ENCODE results near the gene RNF103. TPM values are rescaled to one million over a fixed set of nuclear protein-coding genes. Genes with fewer than 3 reads are reported as not detected.

RNF103 gene
- polyA plus RNA-seq, 2 of the 4 experiments (the other 2 are of a cell fraction), result 20.0 to 38.3 TPM

DNA sequence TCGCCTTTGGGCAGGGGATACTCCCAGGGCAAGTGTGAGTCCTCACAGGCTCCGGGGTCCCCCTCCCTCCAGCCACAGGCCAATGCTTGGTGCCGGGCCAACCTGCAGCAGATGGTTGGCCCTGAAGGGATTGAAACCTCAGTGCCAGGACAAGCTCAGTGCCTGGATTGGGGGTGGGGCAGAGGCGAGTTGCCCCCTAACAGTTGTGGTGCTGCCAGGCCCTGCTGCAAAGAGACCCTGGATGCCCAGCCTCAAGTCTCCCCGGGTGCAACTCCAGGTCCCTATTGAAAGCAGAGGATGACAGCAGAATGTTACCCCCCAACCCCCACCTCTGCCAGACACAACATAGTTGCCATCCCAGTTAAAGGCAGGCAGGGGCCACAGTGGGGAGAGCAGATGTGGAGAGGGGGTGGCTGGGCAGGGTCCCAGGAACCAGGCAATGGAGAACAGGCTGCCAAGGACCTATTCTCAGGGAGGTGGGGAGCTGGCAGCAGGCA is 9.5 kb upstream of the RNF103 start:
- WGBS (ENCODE audit: missing lambda C conversion rate), result 29% methylated on average over 5 of the region's 5 CpGs
- ATAC-seq, result peak in 1 of 2 experiments; percentile 34; a peak in 3 of 6 replicates
- H3K4me2 ChIP-seq, result peak overlapping the region; percentile 73
- ChIA-PET CTCF (interaction anchor here (1.4 to 3.4 kb wide), 3 partner anchors 11 to 237 kb away, joined by 3 to 9 read pairs (median 5); no protein-coding TSS in a partner anchor), POLR2A (no interaction called here)
- H3K9me3 ChIP-seq, result no peaks in the 10 kb centered on the region
- peak overlapping the region; percentile 65 to 76 for H3K27ac ChIP-seq
- no peak for TF ChIP-seq NFE2L2 (conservative IDR thresholded peaks at IDR 0.05; ENCODE audit: low read length)
- TF ChIP-seq, protein P1, sequence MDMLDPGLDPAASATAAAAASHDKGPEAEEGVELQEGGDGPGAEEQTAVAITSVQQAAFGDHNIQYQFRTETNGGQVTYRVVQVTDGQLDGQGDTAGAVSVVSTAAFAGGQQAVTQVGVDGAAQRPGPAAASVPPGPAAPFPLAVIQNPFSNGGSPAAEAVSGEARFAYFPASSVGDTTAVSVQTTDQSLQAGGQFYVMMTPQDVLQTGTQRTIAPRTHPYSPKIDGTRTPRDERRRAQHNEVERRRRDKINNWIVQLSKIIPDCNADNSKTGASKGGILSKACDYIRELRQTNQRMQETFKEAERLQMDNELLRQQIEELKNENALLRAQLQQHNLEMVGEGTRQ (IDR thresholded peaks at IDR 0.05), result no peak
- no peak for TF ChIP-seq RCOR1 (IDR thresholded peaks at IDR 0.05; ENCODE audit: low read depth, low read length)
- TF ChIP-seq HEYL (CRISPR knock-in tag; IDR thresholded peaks at IDR 0.05), result no peak
- TF ChIP-seq CBX8 (IDR thresholded peaks at IDR 0.05), result no peak
- no peak for TF ChIP-seq CBX2 (IDR thresholded peaks at IDR 0.05; ENCODE audit: borderline replicate concordance, low read depth)
- TF ChIP-seq RAD21 (conservative IDR thresholded peaks at IDR 0.05 in 1 of 2, IDR thresholded peaks at IDR 0.05 in 1 of 2), result no peak
- no peak for TF ChIP-seq RARB (CRISPR knock-in tag; IDR thresholded peaks at IDR 0.05)
- TF ChIP-seq JUNB (IDR thresholded peaks at IDR 0.05), result no peak
- no peak for TF ChIP-seq PHF8 (IDR thresholded peaks at IDR 0.05; ENCODE audit: borderline replicate concordance, low read depth)
- TF ChIP-seq ZNF302 (CRISPR knock-in tag; IDR thresholded peaks at IDR 0.05), result no peak
- H3K4me3 ChIP-seq, result no peak overlapping the region
- DNase-seq (ENCODE audit: low read depth in 1 of 2, low spot score in 1 of 2), result no peak
- H3K4me1 ChIP-seq, result peaks cover 42% of the 10 kb centered on the region
- no peak for FAIRE-seq

DNA sequence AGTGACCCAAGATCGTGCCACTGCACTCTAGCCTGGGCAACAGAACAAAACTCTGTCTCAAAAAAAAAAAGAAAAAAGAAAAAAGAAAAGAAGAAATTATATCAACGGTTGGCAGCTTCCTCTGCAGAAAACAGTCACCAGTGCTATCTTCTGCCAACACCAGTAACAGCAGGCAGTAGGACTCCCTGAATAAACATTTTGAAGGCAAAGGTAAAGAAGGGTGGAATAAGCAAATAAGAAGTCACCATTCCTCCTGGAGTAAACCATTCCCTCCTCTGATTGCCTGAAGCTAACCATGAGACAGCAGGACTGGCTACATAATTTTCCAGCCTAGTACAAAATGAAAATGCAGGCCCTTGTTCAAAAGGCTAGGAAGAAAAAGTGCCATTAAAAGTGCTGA is 9.0 kb upstream of the RNF103 start:
- POLR2A ChIA-PET, result no interaction called here
- ATAC-seq (peak; percentile 41 to 86; a peak in 3 of 6 replicates), DNase-seq (ENCODE audit: low read depth in 1 of 2, low spot score in 1 of 2) (peak in 1 of 2 experiments; percentile 71), FAIRE-seq (peak; percentile 59)
- H3K27ac ChIP-seq, result peak overlapping the region; percentile 65 to 76
- WGBS (ENCODE audit: missing lambda C conversion rate), result 20% methylated on average over 2 of the region's 2 CpGs
- peak overlapping the region; percentile 73 for H3K4me2 ChIP-seq
- H3K4me3 ChIP-seq, result no peak overlapping the region
- no peak for TF ChIP-seq FOSB (CRISPR knock-in tag; IDR thresholded peaks at IDR 0.05)
- TF ChIP-seq, protein P2, sequence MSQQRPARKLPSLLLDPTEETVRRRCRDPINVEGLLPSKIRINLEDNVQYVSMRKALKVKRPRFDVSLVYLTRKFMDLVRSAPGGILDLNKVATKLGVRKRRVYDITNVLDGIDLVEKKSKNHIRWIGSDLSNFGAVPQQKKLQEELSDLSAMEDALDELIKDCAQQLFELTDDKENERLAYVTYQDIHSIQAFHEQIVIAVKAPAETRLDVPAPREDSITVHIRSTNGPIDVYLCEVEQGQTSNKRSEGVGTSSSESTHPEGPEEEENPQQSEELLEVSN (IDR thresholded peaks at IDR 0.05; ENCODE audit: borderline replicate concordance, low read depth), result no peak
- no peak for TF ChIP-seq NPAS2 (CRISPR knock-in tag; IDR thresholded peaks at IDR 0.05; ENCODE audit: borderline replicate concordance)
- TF ChIP-seq MYC (IDR thresholded peaks at IDR 0.05; ENCODE audit: borderline replicate concordance, low read length), result no peak
- TF ChIP-seq BHLHE40 (IDR thresholded peaks at IDR 0.05; ENCODE audit: low read depth, low read length), result no peak
- TF ChIP-seq EHMT2 (IDR thresholded peaks at IDR 0.05; ENCODE audit: low read depth), result no peak
- no peak for TF ChIP-seq HOXB5 (CRISPR knock-in tag; IDR thresholded peaks at IDR 0.05)
- TF ChIP-seq, protein P3, sequence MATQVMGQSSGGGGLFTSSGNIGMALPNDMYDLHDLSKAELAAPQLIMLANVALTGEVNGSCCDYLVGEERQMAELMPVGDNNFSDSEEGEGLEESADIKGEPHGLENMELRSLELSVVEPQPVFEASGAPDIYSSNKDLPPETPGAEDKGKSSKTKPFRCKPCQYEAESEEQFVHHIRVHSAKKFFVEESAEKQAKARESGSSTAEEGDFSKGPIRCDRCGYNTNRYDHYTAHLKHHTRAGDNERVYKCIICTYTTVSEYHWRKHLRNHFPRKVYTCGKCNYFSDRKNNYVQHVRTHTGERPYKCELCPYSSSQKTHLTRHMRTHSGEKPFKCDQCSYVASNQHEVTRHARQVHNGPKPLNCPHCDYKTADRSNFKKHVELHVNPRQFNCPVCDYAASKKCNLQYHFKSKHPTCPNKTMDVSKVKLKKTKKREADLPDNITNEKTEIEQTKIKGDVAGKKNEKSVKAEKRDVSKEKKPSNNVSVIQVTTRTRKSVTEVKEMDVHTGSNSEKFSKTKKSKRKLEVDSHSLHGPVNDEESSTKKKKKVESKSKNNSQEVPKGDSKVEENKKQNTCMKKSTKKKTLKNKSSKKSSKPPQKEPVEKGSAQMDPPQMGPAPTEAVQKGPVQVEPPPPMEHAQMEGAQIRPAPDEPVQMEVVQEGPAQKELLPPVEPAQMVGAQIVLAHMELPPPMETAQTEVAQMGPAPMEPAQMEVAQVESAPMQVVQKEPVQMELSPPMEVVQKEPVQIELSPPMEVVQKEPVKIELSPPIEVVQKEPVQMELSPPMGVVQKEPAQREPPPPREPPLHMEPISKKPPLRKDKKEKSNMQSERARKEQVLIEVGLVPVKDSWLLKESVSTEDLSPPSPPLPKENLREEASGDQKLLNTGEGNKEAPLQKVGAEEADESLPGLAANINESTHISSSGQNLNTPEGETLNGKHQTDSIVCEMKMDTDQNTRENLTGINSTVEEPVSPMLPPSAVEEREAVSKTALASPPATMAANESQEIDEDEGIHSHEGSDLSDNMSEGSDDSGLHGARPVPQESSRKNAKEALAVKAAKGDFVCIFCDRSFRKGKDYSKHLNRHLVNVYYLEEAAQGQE (IDR thresholded peaks at IDR 0.05), result no peak
- peak; percentile 2 for TF ChIP-seq MAFK (IDR thresholded peaks at IDR 0.05; ENCODE audit: partially characterized antibody)
- CTCF ChIA-PET, result interaction anchor here (1.6 to 3.4 kb wide), 2 partner anchors 10 to 46 kb away, joined by 5 to 9 read pairs; no protein-coding TSS in a partner anchor
- no peaks in the 10 kb centered on the region for H3K9me3 ChIP-seq
- H3K4me1 ChIP-seq, result peaks cover 48% of the 10 kb centered on the region

Data from A549 (cell line).